CD4-positive, alpha-beta T cell treated with Interleukin-10 for 1 hour (primary cell): ENCODE data around the gene MACROD2.
"Not testable (repeated sequence)": the region's sequence is repeated elsewhere in the genome, so short reads cannot be mapped to it uniquely, and the experiment has no call there.

Experiments used
- DNase-seq: peaks from one replicate; pipeline ENCODE4 v3.0.0-alpha.2; 2020

The MACROD2 gene

DNA sequence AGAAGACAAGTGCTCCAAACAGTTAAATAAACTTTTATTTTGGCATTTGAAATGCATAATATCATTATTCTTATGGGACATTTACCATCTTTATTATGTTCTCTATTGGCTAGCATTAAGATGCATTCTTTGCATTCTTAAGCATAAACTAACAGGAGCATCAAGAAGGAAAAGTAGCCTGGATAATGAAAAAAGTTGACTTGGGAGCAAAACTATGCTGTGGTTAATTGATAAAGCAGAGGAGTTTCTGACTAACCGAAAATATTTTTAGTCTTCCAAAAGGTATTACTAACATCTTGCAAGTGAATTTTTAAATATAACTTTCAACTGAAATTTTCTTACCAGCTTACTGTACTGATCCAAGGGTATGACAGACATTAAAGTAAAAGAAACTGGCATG is 201.8 kb downstream of the MACROD2 start:
- no peak for DNase-seq

GRCh38 chr20:14198416-14198815 is 203.1 kb downstream of the MACROD2 start:
- no peak for DNase-seq

DNA sequence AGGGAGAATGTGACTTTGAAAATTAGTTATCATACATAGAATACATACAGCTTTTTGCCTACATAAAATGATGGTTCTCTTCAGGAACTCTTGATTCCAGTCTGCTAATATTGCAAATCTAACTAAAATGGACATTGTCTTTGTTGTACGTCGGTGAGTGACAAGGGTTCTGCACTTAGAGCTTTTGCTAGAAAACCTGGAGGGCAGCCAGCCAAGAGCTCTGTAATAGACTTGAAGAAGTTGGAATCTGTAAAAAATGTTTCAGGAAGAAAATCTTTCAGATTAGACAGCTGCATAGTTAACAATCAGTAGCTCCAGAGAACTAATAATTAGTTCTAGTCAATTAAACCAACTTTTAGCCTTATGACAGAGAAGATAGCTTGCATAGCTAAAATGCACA is 203.8 kb downstream of the MACROD2 start:
- DNase-seq: no peak

GRCh38 chr20:14203657-14204056 is 208.3 kb downstream of the MACROD2 start:
- DNase-seq: no peak

DNA sequence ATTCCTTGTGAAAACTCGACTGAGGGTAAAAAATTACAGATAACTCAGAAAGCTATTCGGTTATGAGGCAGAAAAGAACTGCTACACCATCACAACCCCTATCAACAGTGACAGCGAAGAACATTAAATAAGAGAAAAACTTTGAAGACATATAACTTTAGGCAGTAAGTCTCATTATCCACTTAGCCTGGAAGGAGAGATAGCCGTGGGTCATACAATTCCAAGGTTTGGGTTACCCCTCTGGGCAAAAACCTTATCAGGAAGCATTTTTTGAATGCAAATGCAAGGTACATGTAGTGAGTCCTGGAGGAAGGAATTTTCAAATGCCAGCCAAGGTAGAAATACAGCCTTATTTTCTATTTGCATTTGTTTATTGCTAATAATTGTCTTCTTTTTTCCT is 212.3 kb downstream of the MACROD2 start:
- DNase-seq: no peak

- no peak for DNase-seq
These were observed 213.6 kb downstream of the MACROD2 start for GRCh38 chr20:14208956-14209355.

DNA sequence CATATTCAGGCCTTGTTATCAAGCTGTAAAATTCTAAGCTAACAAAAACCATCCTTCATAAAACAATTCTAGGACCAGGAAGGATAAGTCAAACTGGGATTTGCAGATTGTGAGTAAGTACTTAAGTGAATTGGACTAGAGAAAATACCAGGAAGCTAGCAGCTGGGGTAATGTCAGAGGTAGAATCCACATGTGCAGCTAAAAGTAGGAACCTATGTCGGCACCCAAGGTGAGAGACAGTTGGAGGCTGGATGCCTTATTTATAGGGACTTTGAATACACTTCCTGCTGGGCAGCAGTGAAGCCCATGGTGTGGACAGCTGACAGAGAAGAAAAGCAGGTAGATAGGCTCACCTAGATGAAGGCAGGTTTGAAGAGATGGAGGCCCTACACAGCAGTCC is 214.8 kb downstream of the MACROD2 start:
- no peak for DNase-seq

DNA sequence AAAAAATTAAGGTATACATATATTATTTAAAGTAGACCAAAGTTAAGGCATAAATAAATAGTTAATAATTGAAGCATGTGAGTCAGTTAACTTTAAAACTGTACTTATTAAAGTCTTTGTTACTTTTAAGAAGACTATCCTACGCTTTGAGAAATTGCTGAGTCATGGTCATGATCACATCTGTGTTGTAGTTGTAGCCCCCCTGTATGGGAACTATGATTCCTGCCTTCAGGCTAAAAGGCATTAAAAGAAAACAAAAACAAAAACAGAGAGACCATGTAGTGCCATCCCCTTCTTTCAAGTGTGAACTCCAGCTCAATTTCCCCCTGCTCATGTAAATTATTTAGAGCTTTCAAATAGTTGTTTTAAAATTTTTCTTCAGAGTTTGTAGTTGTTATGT is 218.7 kb downstream of the MACROD2 start:
- DNase-seq: no peak

DNA sequence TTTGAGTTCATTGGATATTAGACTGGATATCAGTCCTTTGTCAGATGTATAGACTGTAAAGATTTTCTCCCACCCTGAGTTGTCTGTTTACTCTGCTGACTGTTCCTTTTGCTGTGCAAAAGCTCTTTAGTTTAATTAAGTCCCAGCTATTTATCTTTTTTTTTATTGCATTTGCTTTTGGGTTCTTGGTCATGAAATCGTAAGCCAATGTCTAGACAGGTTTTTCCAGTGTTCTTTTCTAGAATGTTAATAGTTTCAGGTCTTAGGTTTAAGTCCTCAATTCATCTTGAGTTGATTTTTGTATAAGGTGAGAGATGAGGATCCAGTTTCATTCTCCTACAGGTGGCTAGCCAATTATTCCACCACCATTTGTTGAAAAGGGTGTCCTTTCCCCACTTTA is 220.6 kb downstream of the MACROD2 start:
- not testable (repeated sequence) for DNase-seq

DNA sequence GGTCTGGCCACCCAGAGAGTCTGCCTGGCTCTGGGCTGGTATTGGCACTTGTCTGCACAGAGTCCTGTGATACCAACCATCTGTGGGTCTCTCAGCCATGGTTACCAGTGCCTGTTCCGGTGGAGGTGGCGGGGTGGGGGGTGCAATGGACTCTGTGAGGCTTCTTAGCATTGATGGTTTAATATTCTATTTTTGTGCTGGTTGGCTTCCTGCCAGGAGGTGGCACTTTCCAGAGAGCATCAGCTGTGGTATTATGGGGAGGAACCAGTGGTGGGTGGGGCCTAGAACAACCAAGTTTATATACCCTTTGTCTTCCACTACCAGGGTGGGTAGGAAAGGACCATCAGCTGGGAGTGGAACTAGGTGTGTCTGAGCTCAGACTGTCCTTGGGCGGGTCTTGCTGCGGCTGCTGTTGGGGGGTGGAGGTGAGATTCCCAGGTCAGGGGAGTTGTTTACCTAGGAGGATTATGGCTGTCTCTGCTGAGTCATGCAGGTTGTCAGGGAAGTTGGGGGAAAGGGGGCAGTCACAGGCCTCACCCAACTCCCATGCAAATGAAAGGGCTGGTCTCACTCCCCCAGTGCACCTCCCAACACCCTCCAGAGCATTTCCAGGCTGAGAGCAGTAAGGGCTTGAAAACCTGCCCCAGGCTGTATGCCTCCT is 224.6 kb downstream of the MACROD2 start:
- DNase-seq: no peak

DNA sequence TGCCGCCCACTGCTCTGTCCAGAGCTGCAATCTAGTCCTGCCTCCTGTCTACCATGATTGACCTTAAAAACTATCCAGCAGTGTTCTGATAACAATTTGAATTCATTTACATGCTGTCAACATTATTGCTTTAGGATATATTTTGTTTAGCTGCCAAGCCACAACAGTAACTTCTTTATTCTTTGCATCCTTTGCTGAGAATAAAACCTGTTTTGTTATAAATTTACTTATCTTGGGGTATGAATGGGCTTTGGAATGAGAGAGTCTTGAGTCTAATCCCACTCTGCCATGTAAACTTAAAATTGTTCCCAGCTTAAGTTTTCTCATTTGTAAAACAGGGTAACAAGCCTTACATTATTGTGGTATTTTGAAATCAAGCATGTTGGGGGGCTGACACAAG is 225.7 kb downstream of the MACROD2 start:
- no peak for DNase-seq

- no peak for DNase-seq
These were observed 228.5 kb downstream of the MACROD2 start for GRCh38 chr20:14223806-14224205.

DNA sequence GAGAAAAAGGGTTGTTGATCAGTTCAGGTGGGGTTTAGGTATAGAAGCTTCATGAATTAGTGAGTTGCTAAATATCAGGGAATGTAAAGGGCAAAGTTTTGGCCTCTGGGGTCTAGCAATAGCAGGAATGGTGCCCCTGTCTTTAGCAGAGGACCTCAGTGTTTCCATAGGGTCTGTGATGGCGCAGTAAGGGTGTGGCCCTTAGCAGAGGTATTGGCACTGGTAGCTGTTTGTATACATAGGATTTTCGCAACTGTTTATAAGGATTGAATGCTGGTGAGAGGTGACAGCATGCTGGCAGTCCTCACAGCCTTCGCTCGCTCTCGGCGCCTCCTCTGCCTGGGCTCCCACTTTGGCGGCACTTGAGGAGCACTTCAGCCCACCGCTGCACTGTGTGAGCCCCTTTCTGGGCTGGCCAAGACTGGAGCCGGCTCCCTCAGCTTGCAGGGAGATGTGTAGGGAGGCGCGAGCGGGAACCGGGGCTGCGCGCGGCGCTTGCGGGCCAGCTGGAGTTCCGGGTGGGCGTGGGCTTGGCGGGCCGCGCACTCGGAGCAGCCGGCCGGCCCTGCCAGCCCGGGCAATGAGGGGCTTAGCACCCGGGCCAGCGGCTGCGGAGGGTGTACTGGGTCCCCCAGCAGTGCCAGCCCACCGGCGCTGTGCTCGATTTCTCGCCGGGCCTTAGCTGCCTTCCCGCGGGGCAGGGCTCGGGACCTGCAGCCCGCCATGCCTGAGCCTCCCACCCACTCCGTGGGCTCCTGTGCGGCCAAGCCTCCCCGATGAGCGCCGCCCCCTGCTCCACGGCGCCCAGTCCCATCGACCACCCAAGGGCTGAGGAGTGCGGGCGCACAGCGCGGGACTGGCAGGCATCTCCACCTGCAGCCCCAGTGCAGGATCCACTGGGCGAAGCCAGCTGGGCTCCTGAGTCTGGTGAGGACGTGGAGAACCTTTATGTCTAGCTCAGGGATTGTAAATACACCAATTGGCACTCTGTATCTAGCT is 231.0 kb downstream of the MACROD2 start:
- DNase-seq: not testable (repeated sequence)

DNA sequence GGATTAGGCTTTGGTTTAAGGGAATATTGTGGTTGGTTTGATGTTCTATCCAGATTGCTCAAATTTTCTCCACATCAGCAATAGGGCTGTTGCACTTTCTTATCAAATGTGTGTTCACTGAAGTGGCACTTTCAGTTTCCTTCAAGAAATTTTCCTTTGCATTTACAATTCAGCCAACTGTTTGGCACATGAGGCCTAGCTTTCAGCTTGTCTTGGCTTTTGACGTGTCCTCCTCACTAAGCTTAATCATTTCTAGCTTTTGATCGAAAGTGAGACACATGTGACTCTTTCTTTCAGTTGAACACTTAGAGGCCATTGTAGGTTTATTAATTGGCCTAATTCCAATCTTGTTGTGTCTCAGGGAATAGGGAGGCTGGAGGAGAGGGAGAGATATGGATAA is 237.3 kb downstream of the MACROD2 start:
- DNase-seq: no peak

DNA sequence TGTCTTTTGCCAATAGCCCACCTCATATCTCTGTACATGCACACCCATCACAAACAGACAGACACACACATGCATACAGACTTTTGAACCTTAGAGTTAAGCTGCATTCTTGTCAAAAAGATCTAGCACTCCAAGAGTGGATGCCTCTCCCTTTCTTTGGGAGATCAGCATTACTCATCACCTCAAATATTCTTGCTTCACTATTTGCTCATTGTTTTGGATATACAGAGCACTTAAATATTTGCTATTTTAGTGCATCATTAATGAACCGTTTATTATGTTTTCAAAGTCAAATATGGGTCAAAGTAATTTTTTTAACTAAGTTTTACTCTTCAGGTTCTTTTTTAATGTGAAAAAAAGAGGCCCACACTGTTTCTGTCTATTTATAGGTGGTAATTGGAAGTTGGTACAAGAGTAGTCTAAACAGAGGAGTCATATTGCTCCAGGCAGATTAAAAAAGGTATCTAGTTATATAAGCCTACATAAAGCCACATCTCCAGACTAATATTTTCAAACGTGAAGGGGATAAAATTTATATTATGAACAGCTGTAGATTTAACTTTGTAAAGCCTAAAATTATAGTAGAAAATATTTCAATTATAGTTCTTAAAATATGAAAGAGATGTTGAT is 239.5 kb downstream of the MACROD2 start:
- no peak for DNase-seq

DNA sequence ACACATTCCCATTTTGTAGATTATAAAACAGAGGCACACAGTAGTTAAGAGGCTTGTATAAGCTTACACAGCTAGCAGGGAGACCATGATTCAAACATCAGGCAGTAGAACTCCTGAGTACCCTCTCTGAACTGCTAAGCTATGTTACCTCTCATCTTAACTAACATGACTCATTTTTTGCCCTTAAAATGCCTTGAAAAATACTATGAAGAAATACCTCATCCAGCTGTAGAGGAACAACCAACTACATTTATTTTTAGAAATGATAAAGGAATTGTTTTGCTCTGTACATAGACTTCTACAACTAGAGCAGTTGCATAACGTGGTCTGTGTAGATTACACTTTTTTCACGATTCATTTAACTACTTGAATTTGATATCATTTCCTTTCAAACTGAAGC is 240.0 kb downstream of the MACROD2 start:
- no peak for DNase-seq

GRCh38 chr20:14245368-14245970 is 250.2 kb downstream of the MACROD2 start:
- no peak for DNase-seq

DNA sequence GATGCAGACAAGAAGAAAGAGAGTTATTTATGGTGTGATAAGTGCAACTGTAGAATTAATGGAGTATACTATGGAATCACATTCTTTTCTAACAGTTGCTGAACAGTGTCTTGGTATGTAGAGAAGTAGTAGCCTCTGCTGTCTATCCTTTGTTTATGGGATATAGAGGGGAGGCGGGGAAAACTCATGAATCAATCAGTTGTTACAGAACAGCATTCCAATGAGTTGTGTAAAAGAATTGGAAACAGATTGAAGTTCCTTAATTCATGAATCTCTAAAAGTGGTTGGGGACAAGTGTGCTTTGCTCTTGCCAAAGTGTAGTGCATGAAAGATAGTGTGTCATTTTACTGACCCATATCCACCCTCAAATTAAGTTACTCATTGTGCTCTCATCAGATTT is 264.4 kb downstream of the MACROD2 start:
- no peak for DNase-seq

GRCh38 chr20:14260367-14260766 is 265.1 kb downstream of the MACROD2 start:
- no peak for DNase-seq

DNA sequence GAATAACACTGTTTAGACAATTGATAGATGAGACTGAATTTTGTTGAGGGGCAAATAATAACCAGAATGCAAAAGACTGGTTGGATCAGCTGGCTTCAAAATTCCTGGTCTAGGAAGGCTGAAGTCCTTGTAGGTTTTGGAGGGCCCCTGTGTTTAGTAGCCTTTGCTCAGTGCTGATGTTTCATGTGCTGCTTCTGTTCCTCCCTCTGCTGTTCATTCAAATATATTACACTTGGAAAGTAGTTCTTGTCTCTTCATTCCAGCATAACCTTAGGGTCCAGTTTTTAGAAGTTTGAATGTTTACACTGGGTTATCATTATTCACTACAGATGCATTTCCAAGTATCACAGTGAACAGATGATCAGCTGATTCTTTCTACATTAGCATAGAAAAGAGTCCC is 269.6 kb downstream of the MACROD2 start:
- DNase-seq: no peak

DNA sequence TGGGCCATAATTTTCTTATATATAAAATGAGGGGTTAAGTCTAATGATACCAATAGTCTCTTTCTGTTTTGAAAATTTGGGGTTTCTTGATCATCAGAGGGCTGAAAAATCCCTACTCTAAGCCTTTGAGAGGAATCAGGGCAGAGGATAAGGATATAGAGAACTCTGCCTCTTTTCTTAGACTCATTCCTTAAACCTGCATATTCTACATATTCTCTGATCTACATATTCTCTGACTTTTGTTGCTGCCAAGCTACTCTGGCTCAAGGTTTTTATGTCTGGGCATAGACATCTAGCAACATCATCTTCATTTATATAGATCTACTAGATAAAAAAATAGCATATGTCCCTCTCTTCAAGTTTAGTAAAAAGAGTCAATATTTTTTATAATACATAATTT is 270.9 kb downstream of the MACROD2 start:
- DNase-seq: no peak

DNA sequence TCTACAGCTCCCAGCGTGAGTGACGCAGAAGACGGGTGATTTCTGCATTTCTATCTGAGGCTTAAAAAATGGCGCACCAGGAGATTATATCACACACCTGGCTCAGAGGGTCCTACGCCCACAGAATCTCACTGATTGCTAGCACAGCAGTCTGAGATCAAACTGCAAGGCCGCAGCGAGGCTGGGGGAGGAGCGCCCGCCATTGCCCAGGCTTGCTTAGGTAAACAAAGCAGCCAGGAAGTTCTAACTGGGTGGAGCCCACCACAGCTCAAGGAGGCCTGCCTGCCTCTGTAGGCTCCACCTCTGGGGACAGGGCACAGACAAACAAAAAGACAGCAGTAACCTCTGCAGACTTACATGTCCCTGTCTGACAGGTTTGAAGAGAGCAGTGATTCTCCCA is 275.4 kb downstream of the MACROD2 start:
- DNase-seq: not testable (repeated sequence)

DNA sequence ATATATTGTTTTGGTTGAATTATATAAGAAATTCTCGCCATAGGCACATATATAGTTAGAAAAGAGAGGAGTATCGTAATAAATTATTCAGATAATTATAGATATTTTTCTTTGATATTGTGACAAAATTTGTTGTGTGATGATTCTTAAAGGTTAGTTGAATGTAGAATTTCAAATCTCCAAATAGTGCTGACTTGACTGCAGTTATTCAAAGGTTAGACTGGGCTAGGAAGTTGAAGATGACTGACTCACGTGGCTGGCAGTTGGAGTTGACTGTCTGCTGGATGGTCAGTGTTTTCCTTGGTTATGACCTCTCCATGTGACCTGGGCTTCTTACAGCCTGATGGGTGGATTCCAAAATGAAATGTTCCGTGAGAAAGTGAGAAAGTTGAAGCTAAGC is 286.8 kb downstream of the MACROD2 start:
- DNase-seq: no peak
